Prostate gland (tissue), 2 donors: ENCODE data around the gene SPATA3.

ENCODE experiments used
- POLR2A ChIP-seq: fragments of 450-650 bp; IDR thresholded peaks from one replicate; pipeline ENCODE4 v1.6.1; 2016; ENCODE audit warnings: antibody characterized with exemption, mild to moderate bottlenecking
- POLR2AphosphoS5 ChIP-seq: sonication (generic); formaldehyde crosslinking; IDR thresholded peaks from one replicate; pipeline ENCODE4 v1.6.1; 2017; ENCODE audit warnings: antibody characterized with exemption
- TF ChIP-seq, protein P1 (sequence below), 4 experiments: fragments of 200-600 bp in 2 of 4; fragments of 450-650 bp in 2 of 4; sonication (generic) in 2 of 4; IDR thresholded peaks; 1 replicate in 3 of 4; 2 replicates in 1 of 4; pipeline ENCODE4 v1.5.1; 2016 to 2019; ENCODE audit warnings: antibody characterized with exemption in 4 of 4, mild to moderate bottlenecking in 2 of 4, moderate library complexity in 2 of 4

DNA sequence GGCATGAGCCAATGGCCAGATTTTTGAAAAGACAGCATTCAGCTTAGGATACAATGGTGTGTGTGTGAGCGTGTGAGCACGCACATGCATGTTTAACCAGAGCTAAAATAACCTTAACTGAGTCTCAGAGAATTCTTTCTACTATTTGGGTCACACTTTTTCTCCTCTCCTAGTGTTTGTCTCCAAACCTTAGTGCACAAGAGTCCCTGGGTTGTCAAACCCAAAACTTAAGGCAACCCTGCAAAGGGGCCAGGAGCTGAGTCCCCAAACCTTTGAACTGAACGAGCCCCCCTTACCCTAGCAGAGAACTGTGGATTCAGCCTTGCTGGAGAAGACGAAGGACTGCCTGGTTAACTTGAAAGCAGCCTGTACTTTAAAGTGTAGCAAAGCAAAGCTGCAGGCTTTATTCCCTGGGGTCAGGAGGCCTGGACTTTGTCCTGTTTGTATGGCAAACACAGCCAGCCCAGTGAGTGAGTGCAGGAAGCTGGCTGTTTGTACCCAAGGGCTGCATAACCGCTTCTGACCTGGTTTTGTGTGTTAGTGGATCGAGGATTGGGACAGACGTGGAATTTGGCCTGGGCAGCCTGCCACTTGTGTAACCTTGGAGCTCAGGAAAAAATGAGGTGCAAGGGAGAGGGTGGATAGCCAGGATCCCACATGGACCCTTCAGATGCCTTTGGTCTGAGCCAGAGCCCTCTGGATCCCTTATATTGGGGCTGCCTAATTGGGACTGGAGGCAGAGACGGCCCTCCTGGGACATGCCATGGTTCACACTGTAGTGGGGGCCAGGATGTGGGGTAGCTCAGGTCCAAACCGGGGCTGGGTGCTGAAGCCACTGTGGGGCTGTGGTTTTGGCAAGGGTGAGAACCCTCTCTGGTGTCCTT is 54.3 kb downstream of the SPATA3 start:
- TF ChIP-seq, protein P1, sequence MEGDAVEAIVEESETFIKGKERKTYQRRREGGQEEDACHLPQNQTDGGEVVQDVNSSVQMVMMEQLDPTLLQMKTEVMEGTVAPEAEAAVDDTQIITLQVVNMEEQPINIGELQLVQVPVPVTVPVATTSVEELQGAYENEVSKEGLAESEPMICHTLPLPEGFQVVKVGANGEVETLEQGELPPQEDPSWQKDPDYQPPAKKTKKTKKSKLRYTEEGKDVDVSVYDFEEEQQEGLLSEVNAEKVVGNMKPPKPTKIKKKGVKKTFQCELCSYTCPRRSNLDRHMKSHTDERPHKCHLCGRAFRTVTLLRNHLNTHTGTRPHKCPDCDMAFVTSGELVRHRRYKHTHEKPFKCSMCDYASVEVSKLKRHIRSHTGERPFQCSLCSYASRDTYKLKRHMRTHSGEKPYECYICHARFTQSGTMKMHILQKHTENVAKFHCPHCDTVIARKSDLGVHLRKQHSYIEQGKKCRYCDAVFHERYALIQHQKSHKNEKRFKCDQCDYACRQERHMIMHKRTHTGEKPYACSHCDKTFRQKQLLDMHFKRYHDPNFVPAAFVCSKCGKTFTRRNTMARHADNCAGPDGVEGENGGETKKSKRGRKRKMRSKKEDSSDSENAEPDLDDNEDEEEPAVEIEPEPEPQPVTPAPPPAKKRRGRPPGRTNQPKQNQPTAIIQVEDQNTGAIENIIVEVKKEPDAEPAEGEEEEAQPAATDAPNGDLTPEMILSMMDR (IDR thresholded peaks at IDR 0.05), result no peak
- TF ChIP-seq POLR2A (no peak), POLR2AphosphoS5 (no peak)
